GM19239 (cell line): Measurements from ENCODE around the gene NPIPB12.
"Not testable (repeated sequence)": the region's sequence is repeated elsewhere in the genome, so short reads cannot be mapped to it uniquely, and the experiment has no call there.

Source experiments
- DNase-seq: peaks from one replicate; pipeline ENCODE4 v3.0.0; 2011; ENCODE audit warnings: low spot score; ENCODE audit not compliant: insufficient read length
- FAIRE-seq: peaks from 2 replicates; lab custom pipeline; 2011; peaks lifted over from hg19 to GRCh38; lab: Jason Lieb, UNC

The NPIPB12 gene

GRCh38 chr16:29506308-29506707, at the start of gene NPIPB12:
NPIPB12 (minus strand) TSS chr16:29506408.
- DNase-seq, FAIRE-seq: not testable (repeated sequence)

DNA sequence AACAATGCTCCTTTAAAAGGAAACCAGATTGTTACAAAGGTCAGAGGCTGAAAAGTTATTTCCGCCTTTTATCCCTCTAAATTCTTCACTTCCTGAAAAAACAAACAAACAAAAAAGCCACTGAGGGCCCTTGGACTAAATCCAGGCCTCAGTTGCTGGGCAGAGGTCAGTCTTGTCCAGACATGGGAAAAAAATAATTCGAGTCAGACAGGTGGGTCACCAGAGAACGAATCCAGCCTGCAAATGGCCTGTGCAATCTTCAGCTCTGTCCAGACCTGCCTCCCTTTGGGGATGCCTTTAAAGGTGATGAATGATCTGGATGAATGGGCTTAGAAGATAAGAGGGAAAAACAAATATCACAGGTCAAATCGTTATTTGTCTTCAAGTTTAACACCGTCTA, 15.3 kb upstream of the NPIPB12 start:
- DNase-seq, FAIRE-seq: not testable (repeated sequence)

DNA sequence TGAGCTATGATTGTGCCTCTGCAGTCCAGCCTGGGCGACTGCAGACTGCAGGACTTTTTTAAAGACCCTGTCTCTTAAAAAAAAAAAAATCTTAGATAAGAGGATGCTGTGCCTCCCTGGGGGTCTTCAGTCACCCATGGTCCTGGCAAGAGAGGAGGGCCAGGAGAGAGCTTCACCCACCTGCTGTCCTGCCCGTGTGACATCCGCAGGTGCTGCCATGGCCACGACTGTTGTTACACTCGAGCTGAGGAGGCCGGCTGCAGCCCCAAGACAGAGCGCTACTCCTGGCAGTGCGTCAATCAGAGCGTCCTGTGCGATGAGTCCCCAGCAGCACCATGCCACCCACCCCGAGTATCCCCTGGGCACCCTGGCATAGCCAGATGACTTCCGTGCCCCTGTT, 23.9 kb downstream of the NPIPB12 start:
- not testable (repeated sequence) for FAIRE-seq, DNase-seq

DNA sequence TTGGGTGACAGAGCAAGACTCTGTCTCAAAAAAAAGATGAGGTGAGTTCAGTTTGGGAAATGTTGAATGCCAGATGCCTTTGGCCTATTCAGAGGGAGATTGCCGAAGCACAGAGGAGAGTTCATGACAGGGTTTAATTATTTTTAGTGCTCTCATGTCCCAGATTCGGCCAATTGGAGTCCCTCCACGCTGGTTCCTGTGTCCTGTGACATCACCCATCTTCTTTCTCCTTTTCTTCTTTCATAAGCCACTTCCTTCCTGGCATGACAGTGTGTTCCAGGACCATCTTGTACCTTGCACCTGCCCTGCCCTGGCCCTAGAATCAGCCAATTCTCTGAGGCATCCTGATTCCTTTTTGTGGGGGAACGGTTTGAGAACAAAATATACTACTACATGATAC, 34.1 kb downstream of the NPIPB12 start:
- DNase-seq, FAIRE-seq: not testable (repeated sequence)

GRCh38 chr16:29469660-29470059, 36.5 kb downstream of the NPIPB12 start:
- not testable (repeated sequence) for FAIRE-seq, DNase-seq

DNA sequence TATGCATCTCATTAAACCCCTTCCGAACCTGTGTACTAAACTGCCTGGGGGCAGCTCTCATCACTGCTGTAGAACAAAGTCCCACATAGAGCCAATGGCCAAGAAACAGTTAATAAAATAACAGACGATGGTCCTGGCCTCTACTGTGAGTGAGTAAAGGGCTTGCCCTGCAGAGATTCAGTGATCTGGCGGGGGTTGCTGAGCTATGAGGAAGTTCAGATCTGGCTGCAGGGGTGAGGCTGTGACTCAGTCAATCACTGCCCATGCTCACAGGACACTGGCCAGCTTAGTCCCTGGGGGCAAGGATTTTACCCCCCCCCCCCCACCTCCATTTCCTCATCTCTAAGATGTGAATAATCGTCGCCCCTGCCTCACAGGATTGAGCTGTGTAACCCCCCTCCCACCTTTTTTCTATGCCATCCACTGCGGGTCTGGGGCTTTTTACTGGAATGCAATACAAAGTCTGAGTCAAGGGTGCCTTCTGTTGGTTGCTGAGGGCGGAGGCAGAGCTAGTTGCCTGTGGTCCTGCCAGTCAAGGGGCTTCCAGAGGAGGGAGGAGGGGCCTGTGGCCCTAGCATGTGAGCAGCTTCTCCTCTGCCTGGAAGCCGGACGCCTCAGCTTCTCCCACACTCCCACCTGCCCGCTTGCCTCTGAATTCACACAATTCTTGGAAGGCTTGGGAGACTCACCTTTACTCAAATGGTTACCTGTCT, 38.4 kb downstream of the NPIPB12 start:
- FAIRE-seq, DNase-seq: not testable (repeated sequence)

DNA sequence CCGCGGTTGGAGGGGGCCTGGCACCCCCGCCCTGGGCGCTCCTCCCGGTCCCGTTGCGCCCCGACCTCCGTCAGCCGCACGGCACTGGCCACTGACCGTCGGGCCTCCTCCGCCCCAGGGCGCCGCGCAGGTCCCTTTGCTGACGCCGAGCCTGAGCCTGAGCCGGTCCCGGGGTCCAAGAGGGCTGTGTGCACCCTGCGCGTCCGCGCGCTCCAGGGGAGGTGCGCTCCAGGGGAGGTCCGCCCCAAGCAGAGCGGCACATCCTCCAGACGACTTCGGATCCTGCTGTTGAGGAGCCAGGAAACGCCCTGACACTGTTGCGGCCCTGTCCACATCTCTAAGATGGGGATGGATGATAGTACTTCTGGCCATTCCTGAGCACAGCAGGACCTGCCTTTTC, 39.3 kb downstream of the NPIPB12 start:
- not testable (repeated sequence) for DNase-seq, FAIRE-seq

- FAIRE-seq, DNase-seq: not testable (repeated sequence)
Measured at GRCh38 chr16:29465985-29466824, 40.0 kb downstream of the NPIPB12 start.

- not testable (repeated sequence) for DNase-seq, FAIRE-seq
Measured at GRCh38 chr16:29460647-29461030, 45.6 kb downstream of the NPIPB12 start.

- DNase-seq, FAIRE-seq: not testable (repeated sequence)
Measured at GRCh38 chr16:29459706-29460646, 46.2 kb downstream of the NPIPB12 start, which contains the start of gene SULT1A4. SULT1A4 (plus strand) TSS chr16:29459913; CDS start chr16:29461386, 1,473 bp downstream.

DNA sequence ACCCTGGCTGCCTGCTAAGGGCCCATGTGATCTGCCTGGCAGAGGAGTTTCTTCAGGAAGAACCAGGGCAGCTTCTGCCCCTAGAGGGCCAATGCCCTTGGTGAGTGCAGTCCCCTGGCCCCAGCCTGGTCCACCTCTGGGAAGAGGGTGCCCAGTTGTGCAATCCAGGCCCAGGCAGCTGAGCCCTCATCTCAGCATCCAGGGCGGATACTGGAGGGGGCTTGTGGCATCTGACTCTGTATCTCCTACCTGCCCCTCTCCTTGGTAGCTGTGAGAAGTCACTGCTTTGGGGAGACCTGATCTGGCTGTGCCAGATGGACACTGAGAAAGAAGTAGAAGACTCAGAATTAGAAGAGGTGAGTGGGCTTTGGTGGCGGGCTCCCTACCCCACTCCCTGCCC, 48.5 kb downstream of the NPIPB12 start:
- not testable (repeated sequence) for FAIRE-seq, DNase-seq

- not testable (repeated sequence) for DNase-seq, FAIRE-seq
Measured at GRCh38 chr16:29454828-29455227, 51.4 kb downstream of the NPIPB12 start.

- FAIRE-seq: peak; percentile 100
- DNase-seq: not testable (repeated sequence)
Measured at GRCh38 chr16:29454269-29454668, 51.9 kb downstream of the NPIPB12 start, which contains the start of the genes BOLA2 and SLX1B. BOLA2 (minus strand) TSS chr16:29454351; CDS start chr16:29454253, 98 bp downstream. SLX1B (plus strand) TSS chr16:29454533.

- not testable (repeated sequence) for DNase-seq, FAIRE-seq
Measured at GRCh38 chr16:29453754-29454153, 52.5 kb downstream of the NPIPB12 start.
